Fibroblast of lung (primary cell): ENCODE measurements around the gene PDE10A. TPM values are rescaled to one million over a fixed set of nuclear protein-coding genes. Genes with fewer than 3 reads are reported as not detected.

Source experiments
- DNase-seq, 2 donors: peaks; one replicate each; pipeline versions ENCODE4 v3.0.0 to v3.0.0-alpha.2; 2010; ENCODE audit warnings: low read depth in 2 of 2
- H2AFZ ChIP-seq: 2 replicates; pipeline ENCODE4 v1.5.1; 2012; ENCODE audit warnings: low read length, control low read depth, inconsistent platforms
- H3K27ac ChIP-seq: 2 replicates; pipeline ENCODE4 v1.5.1; 2011; ENCODE audit warnings: low read length, control low read depth; ENCODE audit not compliant: insufficient read depth
- H3K27me3 ChIP-seq: 2 replicates; pipeline ENCODE4 v1.5.1; 2011; ENCODE audit warnings: mild to moderate bottlenecking, low read length; ENCODE audit not compliant: control insufficient read depth, insufficient read depth
- H3K36me3 ChIP-seq: 2 replicates; pipeline ENCODE4 v1.5.1; 2011; ENCODE audit warnings: low read length; ENCODE audit not compliant: control insufficient read depth, insufficient read depth
- H3K4me1 ChIP-seq: 2 replicates; pipeline ENCODE4 v1.5.1; 2011; ENCODE audit warnings: low read length; ENCODE audit not compliant: control insufficient read depth, insufficient read depth; ENCODE audit errors: extremely low read depth
- H3K4me2 ChIP-seq: 2 replicates; pipeline ENCODE4 v1.5.1; 2011; ENCODE audit warnings: low read length, control low read depth; ENCODE audit not compliant: insufficient read depth; ENCODE audit errors: extremely low read depth
- H3K4me3 ChIP-seq, 4 experiments: fragments of 200-600 bp in 1 of 4; sonication (generic) in 1 of 4; replicated peaks in 1 of 4; 2 replicates each; pipeline ENCODE4 v1.5.1; 2011 to 2016; ENCODE audit warnings: low read length in 4 of 4, low read depth in 3 of 4, mild to moderate bottlenecking in 3 of 4, control low read depth in 2 of 4, inconsistent platforms in 1 of 4, mixed read lengths in 1 of 4; ENCODE audit not compliant: insufficient read depth in 1 of 4; ENCODE audit errors: control extremely low read depth in 1 of 4
- H3K79me2 ChIP-seq: 2 replicates; pipeline ENCODE4 v1.5.1; 2012; ENCODE audit warnings: mild to moderate bottlenecking, low read length, inconsistent platforms; ENCODE audit not compliant: control insufficient read depth, insufficient read depth
- H3K9ac ChIP-seq: 2 replicates; pipeline ENCODE4 v1.5.1; 2011; ENCODE audit warnings: mild to moderate bottlenecking, low read length, control low read depth; ENCODE audit not compliant: insufficient read depth
- H3K9me3 ChIP-seq: 2 replicates; pipeline ENCODE4 v1.5.1; 2012; ENCODE audit warnings: low read depth, low read length; ENCODE audit not compliant: control insufficient read depth, insufficient read depth
- H4K20me1 ChIP-seq: 2 replicates; pipeline ENCODE4 v1.5.1; 2011; ENCODE audit warnings: low read length; ENCODE audit not compliant: control insufficient read depth, insufficient read depth; ENCODE audit errors: extremely low read depth
- EZH2 ChIP-seq: IDR thresholded peaks from 2 replicates; pipeline ENCODE4 v1.5.1; 2012; ENCODE audit warnings: low read length, control low read depth, mild to moderate bottlenecking; ENCODE audit errors: missing control alignments
- polyA plus RNA-seq, 2 donors: library from polyadenylated mRNA; depleted of rRNA in 1 of 2; stranded (reverse) in 1 of 2; unstranded in 1 of 2; fragments of >200 nt; gene quantifications; 2 replicates each; pipeline ENCODE4 v1.2.1, GENCODE V29; 2011 to 2012; ENCODE audit warnings: missing spikeins in 1 of 2
- total RNA-seq: library from RNA; depleted of rRNA; stranded (reverse); fragments of >200 nt; gene quantifications from 2 replicates; pipeline ENCODE4 v1.2.1, GENCODE V29; 2014
- TF ChIP-seq, protein P1 (sequence below), 2 donors: IDR thresholded peaks in 1 of 2; conservative IDR thresholded peaks in 1 of 2; 1 replicate in 1 of 2; 2 replicates in 1 of 2; pipeline ENCODE4 v1.5.1; 2011 to 2012; ENCODE audit warnings: low read length in 2 of 2, control low read depth in 1 of 2, inconsistent platforms in 1 of 2, low read depth in 1 of 2, mild to moderate bottlenecking in 1 of 2

The PDE10A gene
- total and polyA plus RNA-seq, 2 donors (not counting 1 experiment from before 2014, with no cell fraction given) = under 0.01 to 0.19 TPM

DNA sequence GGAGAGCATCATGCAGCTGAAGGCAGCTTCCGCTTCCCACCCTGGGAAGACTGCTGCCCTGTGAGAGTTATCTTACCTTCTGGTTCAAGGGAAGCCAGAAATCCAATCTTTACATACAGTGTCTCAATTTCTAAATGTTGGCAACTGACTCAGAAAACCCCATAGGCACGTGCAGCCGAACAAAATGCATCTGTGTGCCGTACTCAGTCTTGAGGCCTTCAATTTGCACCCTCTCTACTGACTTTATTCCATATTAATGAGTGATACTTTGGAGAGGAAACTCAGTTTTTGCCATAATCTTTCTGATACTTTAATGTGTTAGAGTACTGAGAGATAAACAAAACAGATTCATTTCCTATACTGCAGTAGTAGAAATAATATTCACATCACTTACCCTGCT lies 181.1 kb downstream of the PDE10A start:
- Histone ChIP-seq H3K9ac (no peak overlapping the region), H3K9me3 (no peaks in the 10 kb centered on the region), H3K27me3 (no peaks in the 10 kb centered on the region), H3K4me3 (no peak overlapping the region), H3K79me2 (no peaks in the 10 kb centered on the region), H3K27ac (no peak overlapping the region), H3K4me2 (no peak overlapping the region), H2AFZ (no peak overlapping the region), H3K4me1 (no peaks in the 10 kb centered on the region), H4K20me1 (no peaks in the 10 kb centered on the region), H3K36me3 (no peaks in the 10 kb centered on the region)
- DNase-seq = no peak
- no peak for TF ChIP-seq EZH2
- TF ChIP-seq, protein P1, sequence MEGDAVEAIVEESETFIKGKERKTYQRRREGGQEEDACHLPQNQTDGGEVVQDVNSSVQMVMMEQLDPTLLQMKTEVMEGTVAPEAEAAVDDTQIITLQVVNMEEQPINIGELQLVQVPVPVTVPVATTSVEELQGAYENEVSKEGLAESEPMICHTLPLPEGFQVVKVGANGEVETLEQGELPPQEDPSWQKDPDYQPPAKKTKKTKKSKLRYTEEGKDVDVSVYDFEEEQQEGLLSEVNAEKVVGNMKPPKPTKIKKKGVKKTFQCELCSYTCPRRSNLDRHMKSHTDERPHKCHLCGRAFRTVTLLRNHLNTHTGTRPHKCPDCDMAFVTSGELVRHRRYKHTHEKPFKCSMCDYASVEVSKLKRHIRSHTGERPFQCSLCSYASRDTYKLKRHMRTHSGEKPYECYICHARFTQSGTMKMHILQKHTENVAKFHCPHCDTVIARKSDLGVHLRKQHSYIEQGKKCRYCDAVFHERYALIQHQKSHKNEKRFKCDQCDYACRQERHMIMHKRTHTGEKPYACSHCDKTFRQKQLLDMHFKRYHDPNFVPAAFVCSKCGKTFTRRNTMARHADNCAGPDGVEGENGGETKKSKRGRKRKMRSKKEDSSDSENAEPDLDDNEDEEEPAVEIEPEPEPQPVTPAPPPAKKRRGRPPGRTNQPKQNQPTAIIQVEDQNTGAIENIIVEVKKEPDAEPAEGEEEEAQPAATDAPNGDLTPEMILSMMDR (conservative IDR thresholded peaks at IDR 0.05 in 1 of 2, IDR thresholded peaks at IDR 0.05 in 1 of 2; ENCODE audit: low read depth in 1 of 2, low read length in 2 of 2) = no peak

- no peak for TF ChIP-seq EZH2
- TF ChIP-seq, protein P1 (conservative IDR thresholded peaks at IDR 0.05 in 1 of 2, IDR thresholded peaks at IDR 0.05 in 1 of 2; ENCODE audit: low read depth in 1 of 2, low read length in 2 of 2) = no peak
- H3K79me2 ChIP-seq = no peaks in the 10 kb centered on the region
Observed at GRCh38 chr6:165480916-165481315, 182.1 kb downstream of the PDE10A start.

DNA sequence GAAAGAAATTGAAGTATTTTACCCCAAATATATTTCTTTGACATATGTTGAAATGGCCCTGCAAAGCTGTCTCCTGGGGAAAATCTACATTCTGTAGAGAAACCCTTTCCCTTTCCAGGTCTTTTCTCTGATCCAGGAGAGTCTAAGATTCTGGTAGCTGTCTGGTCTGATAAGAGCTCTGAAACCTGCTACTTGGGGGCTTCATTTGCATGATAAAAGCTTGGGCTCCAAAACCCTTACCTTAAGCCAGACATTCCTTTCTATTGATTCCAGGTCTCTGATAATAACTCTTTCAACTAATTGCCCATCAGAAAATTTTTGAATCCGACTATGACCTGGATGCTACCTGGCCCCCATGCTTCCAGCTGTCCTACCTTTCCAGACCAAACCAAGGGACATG lies 184.5 kb downstream of the PDE10A start:
- no peaks in the 10 kb centered on the region for H3K27me3 ChIP-seq
- no peaks in the 10 kb centered on the region for H3K4me1 ChIP-seq
- no peak overlapping the region for H2AFZ ChIP-seq
- H3K79me2 ChIP-seq = no peaks in the 10 kb centered on the region
- no peak overlapping the region for H3K4me2 ChIP-seq
- H3K9ac ChIP-seq = no peak overlapping the region
- no peak for DNase-seq
- H3K9me3 ChIP-seq = no peaks in the 10 kb centered on the region
- no peaks in the 10 kb centered on the region for H3K36me3 ChIP-seq
- no peak overlapping the region for H3K27ac ChIP-seq
- TF ChIP-seq EZH2 = no peak
- TF ChIP-seq, protein P1 (conservative IDR thresholded peaks at IDR 0.05 in 1 of 2, IDR thresholded peaks at IDR 0.05 in 1 of 2; ENCODE audit: low read depth in 1 of 2, low read length in 2 of 2) = no peak
- no peaks in the 10 kb centered on the region for H4K20me1 ChIP-seq
- H3K4me3 ChIP-seq = no peak overlapping the region

More at GRCh38 chr6:165480916-165481315, 182.1 kb downstream of the PDE10A start:
- Histone ChIP-seq H3K27ac (no peak overlapping the region), H2AFZ (no peak overlapping the region), H3K27me3 (no peaks in the 10 kb centered on the region), H3K4me3 (no peak overlapping the region), H4K20me1 (no peaks in the 10 kb centered on the region), H3K36me3 (no peaks in the 10 kb centered on the region), H3K9me3 (no peaks in the 10 kb centered on the region), H3K9ac (no peak overlapping the region), H3K4me2 (no peak overlapping the region), H3K4me1 (no peaks in the 10 kb centered on the region)
- no peak for DNase-seq
